Cardiac fibroblast (primary cell): ENCODE measurements around the gene LARGE1.

ENCODE experiments used
- DNase-seq, 2 donors: peaks; one replicate each; pipeline versions ENCODE4 v3.0.0 to v3.0.0-alpha.2; 2010; ENCODE audit warnings: low read depth in 2 of 2
- H3K4me3 ChIP-seq, 2 donors: replicated peaks in 1 of 2; 1 replicate in 1 of 2; 2 replicates in 1 of 2; pipeline ENCODE4 v1.5.1; 2011; ENCODE audit warnings: low read depth in 2 of 2, low read length in 2 of 2, mild to moderate bottlenecking in 2 of 2, moderate library complexity in 1 of 2
- TF ChIP-seq, protein P1 (sequence below): IDR thresholded peaks from one replicate; pipeline ENCODE4 v1.5.1; 2011; ENCODE audit warnings: low read depth, mild to moderate bottlenecking, low read length, inconsistent platforms

Gene LARGE1

DNA sequence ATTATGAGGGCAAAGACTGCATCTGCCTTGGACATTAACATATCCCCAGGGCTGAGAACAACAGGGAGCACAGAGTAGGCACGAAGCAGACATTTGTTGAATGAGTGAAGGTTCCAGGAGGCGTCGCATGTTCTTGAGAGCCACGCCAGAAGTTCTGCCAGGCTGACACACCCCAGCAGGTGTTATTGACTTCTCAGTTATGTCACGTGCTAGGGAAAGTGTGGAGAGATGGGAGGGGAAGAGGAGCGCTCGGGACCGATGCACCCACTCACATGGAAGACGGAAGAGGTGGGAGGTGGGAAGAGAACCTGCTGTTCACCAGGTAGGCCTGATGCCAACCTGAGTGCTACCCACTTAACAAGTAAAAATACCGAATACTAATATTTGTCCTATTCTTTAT is 232.8 kb downstream of the LARGE1 start:
- H3K4me3 ChIP-seq: no peak overlapping the region
- DNase-seq: no peak
- TF ChIP-seq, protein P1, sequence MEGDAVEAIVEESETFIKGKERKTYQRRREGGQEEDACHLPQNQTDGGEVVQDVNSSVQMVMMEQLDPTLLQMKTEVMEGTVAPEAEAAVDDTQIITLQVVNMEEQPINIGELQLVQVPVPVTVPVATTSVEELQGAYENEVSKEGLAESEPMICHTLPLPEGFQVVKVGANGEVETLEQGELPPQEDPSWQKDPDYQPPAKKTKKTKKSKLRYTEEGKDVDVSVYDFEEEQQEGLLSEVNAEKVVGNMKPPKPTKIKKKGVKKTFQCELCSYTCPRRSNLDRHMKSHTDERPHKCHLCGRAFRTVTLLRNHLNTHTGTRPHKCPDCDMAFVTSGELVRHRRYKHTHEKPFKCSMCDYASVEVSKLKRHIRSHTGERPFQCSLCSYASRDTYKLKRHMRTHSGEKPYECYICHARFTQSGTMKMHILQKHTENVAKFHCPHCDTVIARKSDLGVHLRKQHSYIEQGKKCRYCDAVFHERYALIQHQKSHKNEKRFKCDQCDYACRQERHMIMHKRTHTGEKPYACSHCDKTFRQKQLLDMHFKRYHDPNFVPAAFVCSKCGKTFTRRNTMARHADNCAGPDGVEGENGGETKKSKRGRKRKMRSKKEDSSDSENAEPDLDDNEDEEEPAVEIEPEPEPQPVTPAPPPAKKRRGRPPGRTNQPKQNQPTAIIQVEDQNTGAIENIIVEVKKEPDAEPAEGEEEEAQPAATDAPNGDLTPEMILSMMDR: no peak

DNA sequence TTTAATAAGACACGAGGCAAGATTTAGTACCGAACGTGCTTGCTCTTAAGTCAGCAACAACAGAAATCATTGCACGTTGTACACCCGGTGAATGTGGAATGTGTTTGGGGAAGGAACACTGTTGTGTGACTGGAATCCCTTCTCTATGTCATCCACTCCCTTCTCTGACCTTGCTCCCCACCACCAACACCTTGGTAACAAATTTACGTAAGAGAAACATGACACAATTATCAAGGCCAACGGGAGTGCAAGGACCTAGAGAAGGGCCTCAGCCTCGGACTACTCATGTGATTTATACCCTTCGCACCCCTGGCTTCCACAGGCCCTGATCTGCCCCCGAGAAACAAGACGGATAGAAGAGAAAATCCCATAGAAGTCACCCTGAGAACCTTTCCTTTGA is 236.2 kb downstream of the LARGE1 start:
- H3K4me3 ChIP-seq: no peak overlapping the region
- DNase-seq: no peak
- TF ChIP-seq, protein P1: no peak

DNA sequence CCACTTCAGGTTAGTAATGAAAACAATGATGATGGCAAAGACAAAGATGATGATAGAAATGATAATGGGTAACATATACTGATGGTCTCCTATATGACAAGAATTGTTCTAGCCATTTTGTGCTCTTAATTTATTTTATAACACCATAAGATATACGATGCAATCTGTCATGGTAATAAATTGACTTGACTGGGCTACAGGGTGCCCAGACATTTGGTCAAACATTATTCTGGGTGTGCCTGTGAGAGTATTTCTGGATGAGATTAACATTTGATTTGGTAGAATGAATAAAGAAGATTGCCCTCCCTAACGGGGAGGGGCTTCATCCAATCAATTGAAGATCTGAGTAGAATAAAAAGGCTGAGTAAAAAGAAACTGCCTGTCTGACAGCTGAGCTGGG is 237.3 kb downstream of the LARGE1 start:
- TF ChIP-seq, protein P1: no peak
- DNase-seq: no peak
- H3K4me3 ChIP-seq: no peak overlapping the region

DNA sequence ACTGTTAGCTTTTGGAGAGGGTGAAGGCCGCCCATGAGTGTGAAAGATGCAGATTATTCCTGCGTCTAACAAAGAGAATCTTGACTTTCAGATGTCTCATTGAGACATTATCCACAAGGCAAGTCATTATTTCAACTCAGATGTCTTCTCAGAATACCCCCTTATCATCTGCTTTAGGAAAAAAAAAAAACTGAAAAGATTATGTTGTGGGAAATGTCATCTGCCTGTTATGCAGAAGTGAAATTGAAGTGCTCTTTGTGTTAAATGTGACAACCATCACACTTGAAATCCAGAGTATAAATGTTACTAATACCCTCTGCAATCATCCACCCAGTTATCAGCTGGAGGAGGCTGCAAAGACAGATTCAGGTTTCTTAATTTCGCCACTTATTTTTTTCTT is 239.6 kb downstream of the LARGE1 start:
- TF ChIP-seq, protein P1: no peak
- DNase-seq: no peak
- no peak overlapping the region for H3K4me3 ChIP-seq

DNA sequence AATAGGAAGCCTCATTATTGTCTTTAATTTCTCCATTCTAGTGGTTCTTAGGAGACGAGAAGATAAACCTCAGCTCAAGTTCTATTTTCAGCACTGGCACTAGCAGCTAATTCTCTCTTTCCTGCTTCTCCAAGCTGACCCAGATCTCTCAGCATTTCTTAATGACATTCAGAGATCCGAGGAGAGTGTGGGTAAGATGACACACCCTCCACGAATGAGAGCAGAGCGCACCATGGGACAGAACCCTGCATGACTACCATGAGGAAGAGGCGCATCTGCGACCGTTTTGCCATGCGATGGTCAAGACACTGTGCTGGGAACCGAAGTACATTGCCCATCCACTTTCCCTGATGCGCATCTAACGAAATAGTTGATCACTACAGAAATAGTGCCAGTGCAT is 241.8 kb downstream of the LARGE1 start:
- TF ChIP-seq, protein P1: no peak
- no peak overlapping the region for H3K4me3 ChIP-seq
- no peak for DNase-seq

DNA sequence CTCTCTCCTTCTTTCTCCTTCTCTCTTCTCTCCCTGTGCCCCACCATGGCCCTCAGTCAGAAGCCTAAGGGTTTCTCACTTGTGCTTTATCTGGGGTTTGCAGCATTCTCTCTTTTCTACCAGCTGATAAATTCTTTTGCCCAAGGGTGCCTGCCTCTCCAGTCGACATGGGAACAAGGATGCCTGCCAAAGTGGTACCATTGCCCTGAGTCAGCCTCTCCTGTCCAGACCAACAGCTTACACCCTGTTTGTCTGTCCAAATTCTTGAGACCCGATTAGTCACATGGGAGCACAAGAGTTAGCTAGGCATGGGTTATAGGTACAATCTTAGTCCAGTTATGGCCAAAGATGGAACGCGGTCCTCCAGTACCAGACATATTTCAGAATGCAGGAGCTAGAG is 242.7 kb downstream of the LARGE1 start:
- no peak overlapping the region for H3K4me3 ChIP-seq
- no peak for DNase-seq
- TF ChIP-seq, protein P1: no peak

DNA sequence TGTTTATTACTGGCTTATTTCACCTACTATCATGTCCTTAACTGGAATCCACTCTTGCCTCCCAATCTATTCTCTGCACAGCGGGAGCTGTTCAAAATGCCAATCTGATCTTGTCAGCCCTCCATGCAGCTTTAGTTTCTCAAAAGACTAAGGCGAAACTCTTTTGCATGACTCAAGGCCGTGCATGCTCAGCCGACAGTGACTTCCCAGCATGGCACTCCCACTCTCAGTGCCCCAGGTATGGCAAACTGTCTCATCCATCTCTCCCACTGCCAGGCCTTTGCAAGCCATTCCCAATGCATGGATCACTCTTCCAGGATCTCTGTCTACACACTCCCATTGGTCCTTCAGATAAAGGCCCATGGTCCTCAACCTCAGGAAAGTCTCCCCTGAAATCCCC is 245.9 kb downstream of the LARGE1 start:
- TF ChIP-seq, protein P1: no peak
- no peak overlapping the region for H3K4me3 ChIP-seq
- no peak for DNase-seq
